Activated CD8-positive, alpha-beta T cell treated with anti-CD3 and anti-CD28 coated beads for 36 hours (primary cell): Measurements from ENCODE around the gene ST6GALNAC4. TPM values are rescaled to one million over a fixed set of nuclear protein-coding genes. Genes with fewer than 3 reads are reported as not detected.

Source experiments
- ATAC-seq: fragments of 200-7000 bp; cut with Tn5 transposase; one replicate; pipeline ENCODE4 v1.10.0; 2021; ENCODE audit warnings: mild to moderate bottlenecking, moderate library complexity
- CTCF ChIA-PET: fragments of 350-600 bp; sonication (Branson Sonifier 250); formaldehyde crosslinking; loops from one replicate; lab custom pipeline; 2021; ENCODE audit warnings: antibody characterized with exemption; lab: Charles Lee
- POLR2A ChIA-PET: fragments of 350-600 bp; sonication (Branson Sonifier 250); formaldehyde crosslinking; loops from one replicate; lab custom pipeline; 2021; ENCODE audit warnings: antibody characterized with exemption; lab: Charles Lee
- DNase-seq: peaks from one replicate; pipeline ENCODE4 v3.0.0-alpha.2; 2020
- H3K27ac Mint-ChIP-seq: one replicate; pipeline ENCODE4 v1.8.0; 2021; ENCODE audit warnings: mild to moderate bottlenecking, mixed read lengths
- H3K27me3 Mint-ChIP-seq: one replicate; pipeline ENCODE4 v1.8.0; 2021; ENCODE audit warnings: mixed read lengths
- H3K36me3 Mint-ChIP-seq: one replicate; pipeline ENCODE4 v1.8.0; 2021; ENCODE audit warnings: low read depth, mixed read lengths
- H3K4me1 Mint-ChIP-seq: one replicate; pipeline ENCODE4 v1.8.0; 2021; ENCODE audit warnings: low read depth, mixed read lengths
- H3K4me3 Mint-ChIP-seq: one replicate; pipeline ENCODE4 v1.8.0; 2021; ENCODE audit warnings: mild to moderate bottlenecking, moderate library complexity, mixed read lengths
- H3K9me3 Mint-ChIP-seq: one replicate; pipeline ENCODE4 v1.8.0; 2021; ENCODE audit warnings: mixed read lengths
- intact Hi-C: fragments of 100-400 bp; cut with micrococcal nuclease; formaldehyde crosslinking; loops from one replicate; pipeline ENCODE4 v1.10.0; 2022
- total RNA-seq, 2 experiments: library from RNA; stranded (reverse); gene quantifications; one replicate each; pipeline ENCODE4 v1.2.3, GENCODE V29; 2021
- TF ChIP-seq, protein P1 (sequence below): fragments of 200-600 bp; IDR thresholded peaks from one replicate; pipeline ENCODE4 v1.8.0; 2022; ENCODE audit warnings: antibody characterized with exemption, mild to moderate bottlenecking

The ST6GALNAC4 gene
- total RNA-seq, 2 experiments from 2014 or later: 34.3 to 34.9 TPM

- ATAC-seq: no peak
- TF ChIP-seq, protein P1, sequence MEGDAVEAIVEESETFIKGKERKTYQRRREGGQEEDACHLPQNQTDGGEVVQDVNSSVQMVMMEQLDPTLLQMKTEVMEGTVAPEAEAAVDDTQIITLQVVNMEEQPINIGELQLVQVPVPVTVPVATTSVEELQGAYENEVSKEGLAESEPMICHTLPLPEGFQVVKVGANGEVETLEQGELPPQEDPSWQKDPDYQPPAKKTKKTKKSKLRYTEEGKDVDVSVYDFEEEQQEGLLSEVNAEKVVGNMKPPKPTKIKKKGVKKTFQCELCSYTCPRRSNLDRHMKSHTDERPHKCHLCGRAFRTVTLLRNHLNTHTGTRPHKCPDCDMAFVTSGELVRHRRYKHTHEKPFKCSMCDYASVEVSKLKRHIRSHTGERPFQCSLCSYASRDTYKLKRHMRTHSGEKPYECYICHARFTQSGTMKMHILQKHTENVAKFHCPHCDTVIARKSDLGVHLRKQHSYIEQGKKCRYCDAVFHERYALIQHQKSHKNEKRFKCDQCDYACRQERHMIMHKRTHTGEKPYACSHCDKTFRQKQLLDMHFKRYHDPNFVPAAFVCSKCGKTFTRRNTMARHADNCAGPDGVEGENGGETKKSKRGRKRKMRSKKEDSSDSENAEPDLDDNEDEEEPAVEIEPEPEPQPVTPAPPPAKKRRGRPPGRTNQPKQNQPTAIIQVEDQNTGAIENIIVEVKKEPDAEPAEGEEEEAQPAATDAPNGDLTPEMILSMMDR: no peak
- DNase-seq: no peak
These were observed 30.4 kb downstream of the ST6GALNAC4 start for GRCh38 chr9:127886401-127886972.

GRCh38 chr9:127885508-127886281 lies 31.1 kb downstream of the ST6GALNAC4 start:
- no peaks in the 10 kb centered on the region for H3K9me3 Mint-ChIP-seq
- DNase-seq: no peak
- TF ChIP-seq, protein P1: no peak
- no peak overlapping the region for H3K27ac Mint-ChIP-seq
- peaks cover 29% of the 10 kb centered on the region for H3K36me3 Mint-ChIP-seq
- no peak for ATAC-seq
- ChIA-PET CTCF (interaction anchor here (1.1 to 4.5 kb wide), 3 partner anchors 15 to 151 kb away, joined by 4 to 33 read pairs (median 10); partner anchors contain the start of gene TOR2A), POLR2A (interaction anchor here (1.0 to 2.1 kb wide), 6 partner anchors 9 to 51 kb away, joined by 4 to 7 read pairs (median 5); partner anchors contain the start of genes DPM2 and ST6GALNAC6)
- intact Hi-C loops: no loop called here
- no peak overlapping the region for H3K4me3 Mint-ChIP-seq
- H3K27me3 Mint-ChIP-seq: no peaks in the 10 kb centered on the region
- peaks cover 5% of the 10 kb centered on the region for H3K4me1 Mint-ChIP-seq

More at GRCh38 chr9:127886401-127886972, 30.4 kb downstream of the ST6GALNAC4 start:
- intact Hi-C loops: no loop called here
- Mint-ChIP-seq H3K4me3 (no peak overlapping the region), H3K4me1 (peaks cover 5% of the 10 kb centered on the region), H3K9me3 (no peaks in the 10 kb centered on the region), H3K27me3 (no peaks in the 10 kb centered on the region), H3K36me3 (peaks cover 30% of the 10 kb centered on the region), H3K27ac (no peak overlapping the region)
- CTCF ChIA-PET: interaction anchor here (1.1 to 4.5 kb wide), 3 partner anchors 16 to 35 kb away, joined by 3 to 33 read pairs (median 5); no protein-coding TSS in a partner anchor
- POLR2A ChIA-PET: interaction anchor here (0.6 to 1.9 kb wide), 4 partner anchors 11 to 188 kb away, joined by 3 to 10 read pairs (median 6); no protein-coding TSS in a partner anchor

DNA sequence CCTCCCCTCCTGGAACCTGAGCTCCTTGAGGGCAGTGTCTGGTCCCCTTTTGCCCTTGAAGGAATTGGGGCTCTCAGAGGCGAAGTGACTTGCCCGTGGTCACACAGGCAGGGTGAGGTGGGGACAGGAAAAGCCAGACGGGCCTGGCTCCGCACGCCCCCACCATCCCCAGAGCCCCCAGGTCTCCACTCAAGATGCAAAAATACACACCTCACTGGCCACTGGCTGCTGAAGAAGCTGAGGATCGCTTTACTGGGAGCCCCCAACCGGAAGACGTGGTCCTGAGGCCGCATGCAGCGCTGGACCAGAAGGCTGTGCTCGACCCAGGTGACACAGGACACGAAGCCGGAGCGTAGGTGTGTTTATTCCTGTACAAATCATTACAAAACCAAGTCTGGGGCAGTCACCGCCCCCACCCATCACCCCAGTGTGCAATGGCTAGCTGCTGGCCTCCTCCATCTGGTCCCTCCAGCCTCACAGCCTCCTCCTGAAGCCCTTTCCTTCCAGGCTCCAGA lies 31.8 kb downstream of the ST6GALNAC4 start:
- TF ChIP-seq, protein P1: no peak
- no peaks in the 10 kb centered on the region for H3K27me3 Mint-ChIP-seq
- intact Hi-C loops: no loop called here
- peaks cover 25% of the 10 kb centered on the region for H3K36me3 Mint-ChIP-seq
- H3K4me3 Mint-ChIP-seq: no peak overlapping the region
- ATAC-seq (no peak), DNase-seq (no peak)
- ChIA-PET CTCF (interaction anchor here (1.1 to 1.5 kb wide), 3 partner anchors 15 to 150 kb away, joined by 4 to 10 read pairs (median 6); partner anchors contain the start of gene TOR2A), POLR2A (interaction anchor here (1.0 to 2.1 kb wide), 6 partner anchors 9 to 52 kb away, joined by 4 to 7 read pairs (median 5); partner anchors contain the start of genes DPM2 and ST6GALNAC6)
- no peak overlapping the region for H3K27ac Mint-ChIP-seq
- H3K4me1 Mint-ChIP-seq: peaks cover 5% of the 10 kb centered on the region
- H3K9me3 Mint-ChIP-seq: no peaks in the 10 kb centered on the region

GRCh38 chr9:127884427-127884911 lies 32.4 kb downstream of the ST6GALNAC4 start:
- no peak overlapping the region for H3K27ac Mint-ChIP-seq
- H3K4me1 Mint-ChIP-seq: peaks cover 5% of the 10 kb centered on the region
- TF ChIP-seq, protein P1: no peak
- intact Hi-C loops: no loop called here
- peaks cover 22% of the 10 kb centered on the region for H3K36me3 Mint-ChIP-seq
- ATAC-seq: no peak
- no peaks in the 10 kb centered on the region for H3K9me3 Mint-ChIP-seq
- no peak for DNase-seq
- POLR2A ChIA-PET: interaction anchor here (1.4 to 2.1 kb wide), 2 partner anchors 13 to 15 kb away, joined by 5 to 7 read pairs; partner anchors contain the start of gene ST6GALNAC6
- no peaks in the 10 kb centered on the region for H3K27me3 Mint-ChIP-seq
- H3K4me3 Mint-ChIP-seq: no peak overlapping the region
- CTCF ChIA-PET: interaction anchor here (1.1 to 1.5 kb wide), 3 partner anchors 15 to 150 kb away, joined by 4 to 10 read pairs (median 6); partner anchors contain the start of gene TOR2A
